ENCODE measurements around the gene TEKT1. TPM values are rescaled to one million over a fixed set of nuclear protein-coding genes. Genes with fewer than 3 reads are reported as not detected.

Gene TEKT1
- total RNA-seq, 1 donor from 2014 or later = not detected

- peaks cover 58% of the 10 kb centered on the region for H3K4me1 Mint-ChIP-seq (ENCODE audit: low read depth, unreplicated experiment)
- no peaks in the 10 kb centered on the region for H3K27me3 ChIP-seq (ENCODE audit: insufficient read depth, low read length)
- peak overlapping the region; percentile 99 for H3K27ac Mint-ChIP-seq (ENCODE audit: unreplicated experiment)
- DNase-seq (ENCODE audit: low read depth) (no peak), FAIRE-seq (no peak)
- H3K4me3 Mint-ChIP-seq (ENCODE audit: unreplicated experiment) = peak overlapping the region; percentile 58
- no peaks in the 10 kb centered on the region for H3K36me3 ChIP-seq (ENCODE audit: insufficient read depth, low read length)
- H3K36me3 Mint-ChIP-seq (ENCODE audit: low read depth, unreplicated experiment) = peaks cover 27% of the 10 kb centered on the region
- H3K4me2 ChIP-seq (ENCODE audit: low read length) = peak overlapping the region; percentile 34
- H3K9me3 Mint-ChIP-seq (ENCODE audit: unreplicated experiment) = peaks cover 4% of the 10 kb centered on the region
- H3K79me2 ChIP-seq (ENCODE audit: insufficient read depth, low read length) = no peaks in the 10 kb centered on the region
- H3K9me3 ChIP-seq (ENCODE audit: insufficient read depth, low read depth, low read length) = no peaks in the 10 kb centered on the region
- H3K27ac ChIP-seq (ENCODE audit: low read depth, low read length) = no peak overlapping the region
- H2AFZ ChIP-seq (ENCODE audit: low read depth, low read length) = peak overlapping the region; percentile 45
- H3K4me3 ChIP-seq (ENCODE audit: insufficient read depth, low read depth, low read length) = no peak overlapping the region
- no peaks in the 10 kb centered on the region for H3K27me3 Mint-ChIP-seq (ENCODE audit: low read depth, unreplicated experiment)
- TF ChIP-seq CTCF (IDR thresholded peaks at IDR 0.05; ENCODE audit: insufficient read depth, low read depth, low read length) (no peak), EZH2 (IDR thresholded peaks at IDR 0.05; ENCODE audit: insufficient read depth, low read length) (no peak)
- H3K9ac ChIP-seq (ENCODE audit: low read length) = no peak overlapping the region
- H4K20me1 ChIP-seq (ENCODE audit: insufficient read depth, low read length) = no peaks in the 10 kb centered on the region
- H3K4me1 ChIP-seq (ENCODE audit: insufficient read depth, low read length) = peaks cover 22% of the 10 kb centered on the region
Measured at GRCh38 chr17:6755281-6755680, 76.2 kb downstream of the TEKT1 start.

- Histone ChIP-seq H3K9me3 (ENCODE audit: insufficient read depth, low read depth, low read length) (no peaks in the 10 kb centered on the region), H2AFZ (ENCODE audit: low read depth, low read length) (peak overlapping the region; percentile 73), H4K20me1 (ENCODE audit: insufficient read depth, low read length) (no peaks in the 10 kb centered on the region), H3K27me3 (ENCODE audit: insufficient read depth, low read length) (no peaks in the 10 kb centered on the region), H3K4me1 (ENCODE audit: insufficient read depth, low read length) (peaks cover 22% of the 10 kb centered on the region), H3K79me2 (ENCODE audit: insufficient read depth, low read length) (no peaks in the 10 kb centered on the region), H3K27ac (ENCODE audit: low read depth, low read length) (peak overlapping the region; percentile 98), H3K36me3 (ENCODE audit: insufficient read depth, low read length) (no peaks in the 10 kb centered on the region), H3K4me3 (ENCODE audit: insufficient read depth, low read depth, low read length) (no peak overlapping the region), H3K4me2 (ENCODE audit: low read length) (peak overlapping the region; percentile 82), H3K9ac (ENCODE audit: low read length) (peak overlapping the region; percentile 87)
- Mint-ChIP-seq H3K9me3 (ENCODE audit: unreplicated experiment) (peaks cover 4% of the 10 kb centered on the region), H3K36me3 (ENCODE audit: low read depth, unreplicated experiment) (peaks cover 12% of the 10 kb centered on the region), H3K4me3 (ENCODE audit: unreplicated experiment) (peak overlapping the region; percentile 31), H3K27ac (ENCODE audit: unreplicated experiment) (peak overlapping the region; percentile 99), H3K4me1 (ENCODE audit: low read depth, unreplicated experiment) (peaks cover 57% of the 10 kb centered on the region), H3K27me3 (ENCODE audit: low read depth, unreplicated experiment) (no peaks in the 10 kb centered on the region)
- no peak for FAIRE-seq
- TF ChIP-seq EZH2 (IDR thresholded peaks at IDR 0.05; ENCODE audit: insufficient read depth, low read length) (no peak), CTCF (IDR thresholded peaks at IDR 0.05; ENCODE audit: insufficient read depth, low read depth, low read length) (no peak)
- peak; percentile 4 for DNase-seq (ENCODE audit: low read depth)
Measured at GRCh38 chr17:6753546-6753945, 78.0 kb downstream of the TEKT1 start.

- Histone ChIP-seq H3K36me3 (ENCODE audit: insufficient read depth, low read length) (no peaks in the 10 kb centered on the region), H3K4me2 (ENCODE audit: low read length) (peak overlapping the region; percentile 82), H3K9me3 (ENCODE audit: insufficient read depth, low read depth, low read length) (no peaks in the 10 kb centered on the region), H4K20me1 (ENCODE audit: insufficient read depth, low read length) (no peaks in the 10 kb centered on the region), H3K4me3 (ENCODE audit: insufficient read depth, low read depth, low read length) (peak overlapping the region; percentile 34), H3K9ac (ENCODE audit: low read length) (peak overlapping the region; percentile 87), H2AFZ (ENCODE audit: low read depth, low read length) (peak overlapping the region; percentile 73), H3K4me1 (ENCODE audit: insufficient read depth, low read length) (peaks cover 22% of the 10 kb centered on the region), H3K27me3 (ENCODE audit: insufficient read depth, low read length) (no peaks in the 10 kb centered on the region), H3K79me2 (ENCODE audit: insufficient read depth, low read length) (no peaks in the 10 kb centered on the region), H3K27ac (ENCODE audit: low read depth, low read length) (peak overlapping the region; percentile 98)
- DNase-seq (ENCODE audit: low read depth) = peak; percentile 93
- Mint-ChIP-seq H3K4me1 (ENCODE audit: low read depth, unreplicated experiment) (peaks cover 54% of the 10 kb centered on the region), H3K36me3 (ENCODE audit: low read depth, unreplicated experiment) (peaks cover 9% of the 10 kb centered on the region), H3K27ac (ENCODE audit: unreplicated experiment) (peak overlapping the region; percentile 99), H3K4me3 (ENCODE audit: unreplicated experiment) (peak overlapping the region; percentile 69), H3K9me3 (ENCODE audit: unreplicated experiment) (peaks cover under 1% of the 10 kb centered on the region), H3K27me3 (ENCODE audit: low read depth, unreplicated experiment) (no peaks in the 10 kb centered on the region)
- TF ChIP-seq EZH2 (IDR thresholded peaks at IDR 0.05; ENCODE audit: insufficient read depth, low read length) (no peak), CTCF (IDR thresholded peaks at IDR 0.05; ENCODE audit: insufficient read depth, low read depth, low read length) (no peak)
- FAIRE-seq = peak; percentile 78
Measured at GRCh38 chr17:6753006-6753445, 78.5 kb downstream of the TEKT1 start.
